ENCODE data around the gene CCDC92. TPM values are rescaled to one million over a fixed set of nuclear protein-coding genes. Genes with fewer than 3 reads are reported as not detected.

CCDC92 gene
- total and polyA plus RNA-seq, 9 donors = 13.9 to 51.0 (median 34.6) TPM

DNA sequence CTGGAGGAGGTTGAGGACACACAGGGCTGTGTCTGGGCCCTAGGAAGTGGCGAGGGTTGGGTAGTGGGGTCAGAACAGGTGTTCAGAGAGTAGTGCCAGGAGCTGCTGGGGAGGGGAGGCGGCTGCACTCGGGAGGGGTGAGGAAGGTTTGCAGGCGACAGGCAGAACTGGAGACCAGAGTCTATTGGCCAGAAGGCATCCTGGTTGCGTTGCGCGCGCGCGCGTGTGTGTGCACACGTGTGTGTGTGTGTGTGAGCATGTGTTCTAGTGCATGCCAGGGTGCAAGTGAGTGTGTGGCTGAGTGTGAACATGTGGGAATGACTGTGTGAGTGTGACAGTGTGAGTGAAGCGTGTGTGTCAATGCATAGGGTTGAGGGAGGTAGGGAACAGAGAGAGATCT, 86.4 kb downstream of the CCDC92 start:
- TF ChIP-seq EP300 (IDR thresholded peaks at IDR 0.05) (no peak), CTCF (IDR thresholded peaks at IDR 0.05) (no peak), POLR2A (IDR thresholded peaks at IDR 0.05) (no peak)
- no peaks in the 10 kb centered on the region for H3K9me3 ChIP-seq
- intact Hi-C loops (cut with DNase I) = loop anchor here in 1 of 4 donors (10.0 kb wide), 1 partner anchor 331 kb away; no protein-coding TSS in a partner anchor
- H3K27me3 ChIP-seq = no peaks in the 10 kb centered on the region
- DNase-seq = no peak
- H3K4me3 ChIP-seq = no peak overlapping the region
- H3K4me1 ChIP-seq (ENCODE audit: insufficient read depth) = no peaks in the 10 kb centered on the region
- WGBS, 3 donors = 78 to 83% (median 81%) methylated on average over 13 of the region's 13 CpGs
- H3K36me3 ChIP-seq = no peaks in the 10 kb centered on the region
- no peak overlapping the region for H3K27ac ChIP-seq

Small RNAs within 50 kb of the gene (small RNA-seq; reads per million reads assigned to genes)
- not detected for gene AC068790.4
- gene AC068790.6 = not detected

Other genes starting within 250 kb of the CCDC92 start
- gene DNAH10, start 210.5 kb downstream of the CCDC92 start, total RNA-seq = 10 to 100 TPM in 1 of 7 donors, 1 to 10 TPM in 2, under 1 TPM in 4; 0.05 to 20.2 (median 0.97) TPM
- under 1 TPM; 0.07 to 0.27 TPM for gene DNAH10, start 210.5 kb downstream of the CCDC92 start, polyA plus RNA-seq
- gene ZNF664, start 384 bp upstream of the CCDC92 start, total RNA-seq = 10 to 100 TPM; 47.6 to 74.7 (median 67.8) TPM
- 10 to 100 TPM; 33.5 to 52.5 TPM for gene ZNF664, start 384 bp upstream of the CCDC92 start, polyA plus RNA-seq